ENCODE data around the gene FGF10.

Gene FGF10

DNA sequence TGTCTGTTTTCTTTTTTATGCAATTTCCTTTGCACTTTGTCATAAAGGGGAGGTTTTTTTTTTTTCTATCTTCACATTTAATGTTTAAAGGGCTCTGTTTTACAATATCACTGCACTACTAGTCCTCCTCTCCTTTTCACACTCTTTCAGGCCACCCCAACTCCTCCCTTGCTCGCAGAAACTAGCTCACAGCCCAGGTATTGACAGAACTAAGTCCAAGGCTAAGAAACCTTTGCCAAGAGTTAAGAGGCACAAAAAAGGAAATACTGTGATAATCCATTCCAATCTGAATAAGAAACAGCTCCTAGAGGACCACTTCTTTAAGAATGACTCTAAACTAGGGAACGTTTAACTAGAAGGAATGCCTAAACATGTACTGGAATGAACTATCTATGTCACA, 1.1 kb upstream of the FGF10 start:
- DNase-seq (ENCODE audit: low read depth) = no peak
- TF ChIP-seq, protein P1, sequence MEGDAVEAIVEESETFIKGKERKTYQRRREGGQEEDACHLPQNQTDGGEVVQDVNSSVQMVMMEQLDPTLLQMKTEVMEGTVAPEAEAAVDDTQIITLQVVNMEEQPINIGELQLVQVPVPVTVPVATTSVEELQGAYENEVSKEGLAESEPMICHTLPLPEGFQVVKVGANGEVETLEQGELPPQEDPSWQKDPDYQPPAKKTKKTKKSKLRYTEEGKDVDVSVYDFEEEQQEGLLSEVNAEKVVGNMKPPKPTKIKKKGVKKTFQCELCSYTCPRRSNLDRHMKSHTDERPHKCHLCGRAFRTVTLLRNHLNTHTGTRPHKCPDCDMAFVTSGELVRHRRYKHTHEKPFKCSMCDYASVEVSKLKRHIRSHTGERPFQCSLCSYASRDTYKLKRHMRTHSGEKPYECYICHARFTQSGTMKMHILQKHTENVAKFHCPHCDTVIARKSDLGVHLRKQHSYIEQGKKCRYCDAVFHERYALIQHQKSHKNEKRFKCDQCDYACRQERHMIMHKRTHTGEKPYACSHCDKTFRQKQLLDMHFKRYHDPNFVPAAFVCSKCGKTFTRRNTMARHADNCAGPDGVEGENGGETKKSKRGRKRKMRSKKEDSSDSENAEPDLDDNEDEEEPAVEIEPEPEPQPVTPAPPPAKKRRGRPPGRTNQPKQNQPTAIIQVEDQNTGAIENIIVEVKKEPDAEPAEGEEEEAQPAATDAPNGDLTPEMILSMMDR (conservative IDR thresholded peaks at IDR 0.05; ENCODE audit: low read depth, low read length) = no peak
- no peak overlapping the region for H3K4me3 ChIP-seq (ENCODE audit: low read depth, low read length)

DNA sequence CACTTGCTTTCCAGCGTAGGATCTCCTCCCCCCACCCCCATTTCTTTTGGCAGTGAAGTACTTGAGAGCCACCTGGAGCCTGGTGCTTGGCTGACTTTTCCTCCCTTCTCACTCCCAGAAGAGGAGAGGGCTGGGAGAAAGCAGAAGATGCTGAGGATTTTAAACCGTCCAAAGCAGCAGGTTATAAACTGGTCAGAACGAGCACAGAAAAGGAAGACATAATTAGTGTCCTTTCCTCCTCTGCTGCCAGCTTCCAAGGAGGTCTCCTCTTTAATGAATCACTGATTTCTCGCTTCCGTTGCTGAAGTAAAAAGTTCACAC, 563 bp upstream of the FGF10 start:
- no peak for DNase-seq (ENCODE audit: low read depth)
- TF ChIP-seq, protein P1 (conservative IDR thresholded peaks at IDR 0.05; ENCODE audit: low read depth, low read length) = no peak
- H3K4me3 ChIP-seq (ENCODE audit: low read depth, low read length) = no peak overlapping the region

DNA sequence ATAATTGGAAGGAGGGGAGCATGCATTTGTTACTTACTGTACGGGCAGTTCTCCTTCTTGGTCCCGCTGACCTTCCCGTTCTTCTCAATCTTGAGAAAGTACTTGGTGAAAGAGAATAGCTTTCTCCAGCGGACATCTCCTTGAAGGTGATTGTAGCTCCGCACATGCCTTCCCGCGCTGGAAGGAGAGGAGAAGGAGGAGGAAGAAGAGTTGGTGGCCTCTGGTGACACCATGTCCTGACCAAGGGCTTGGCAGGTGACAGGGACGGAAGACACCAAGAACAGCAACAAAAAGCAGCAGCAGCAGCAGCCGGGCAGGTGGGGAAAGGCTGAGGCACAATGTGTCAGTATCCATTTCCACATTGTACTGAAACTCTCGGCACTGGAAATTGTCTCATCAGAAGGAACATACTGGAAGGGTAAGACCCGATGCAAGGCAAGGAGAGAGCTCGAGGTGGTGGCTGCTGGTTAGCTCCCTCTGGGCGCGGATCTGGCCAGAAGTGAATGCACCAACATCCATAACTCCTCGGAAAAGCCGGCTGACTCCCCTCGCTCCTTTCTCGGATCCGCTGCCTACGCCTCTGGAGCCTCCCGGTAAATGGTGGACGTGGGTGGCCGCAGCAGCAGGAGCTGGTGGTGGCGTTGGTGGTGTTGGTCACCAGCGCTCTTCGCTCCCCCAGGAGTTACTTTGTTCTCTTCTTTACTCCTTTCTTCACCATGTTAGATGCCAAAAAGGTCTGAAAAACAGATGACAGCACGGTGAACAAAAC, 715 bp downstream of the FGF10 start:
- no peak overlapping the region for H3K4me3 ChIP-seq (ENCODE audit: low read depth, low read length)
- TF ChIP-seq, protein P1 (conservative IDR thresholded peaks at IDR 0.05; ENCODE audit: low read depth, low read length) = no peak
- DNase-seq (ENCODE audit: low read depth) = no peak

GRCh38 chr5:44387921-44388320, 1.3 kb downstream of the FGF10 start:
- H3K4me3 ChIP-seq (ENCODE audit: low read depth, low read length) = no peak overlapping the region
- DNase-seq (ENCODE audit: low read depth) = no peak
- TF ChIP-seq, protein P1 (conservative IDR thresholded peaks at IDR 0.05; ENCODE audit: low read depth, low read length) = no peak

DNA sequence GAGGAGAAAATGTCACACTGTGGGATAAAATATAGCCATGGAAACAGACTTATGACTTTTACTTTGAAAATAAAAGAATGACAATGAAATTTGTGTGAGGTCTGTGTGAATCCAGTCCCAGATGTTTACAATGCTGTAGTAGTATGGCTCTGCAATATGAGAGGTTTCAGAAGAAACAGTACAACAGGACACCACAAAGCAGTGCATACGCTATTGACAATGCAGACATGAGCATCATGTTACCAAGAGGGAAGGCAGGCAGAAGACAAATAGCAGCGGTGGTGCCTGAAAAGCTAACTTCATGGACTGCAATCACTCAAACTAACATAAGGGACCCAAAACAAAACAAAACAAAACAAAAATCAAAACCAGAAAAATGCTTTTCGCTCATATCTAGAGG, 1.8 kb downstream of the FGF10 start:
- no peak overlapping the region for H3K4me3 ChIP-seq (ENCODE audit: low read depth, low read length)
- TF ChIP-seq, protein P1 (conservative IDR thresholded peaks at IDR 0.05; ENCODE audit: low read depth, low read length) = no peak
- DNase-seq (ENCODE audit: low read depth) = no peak

DNA sequence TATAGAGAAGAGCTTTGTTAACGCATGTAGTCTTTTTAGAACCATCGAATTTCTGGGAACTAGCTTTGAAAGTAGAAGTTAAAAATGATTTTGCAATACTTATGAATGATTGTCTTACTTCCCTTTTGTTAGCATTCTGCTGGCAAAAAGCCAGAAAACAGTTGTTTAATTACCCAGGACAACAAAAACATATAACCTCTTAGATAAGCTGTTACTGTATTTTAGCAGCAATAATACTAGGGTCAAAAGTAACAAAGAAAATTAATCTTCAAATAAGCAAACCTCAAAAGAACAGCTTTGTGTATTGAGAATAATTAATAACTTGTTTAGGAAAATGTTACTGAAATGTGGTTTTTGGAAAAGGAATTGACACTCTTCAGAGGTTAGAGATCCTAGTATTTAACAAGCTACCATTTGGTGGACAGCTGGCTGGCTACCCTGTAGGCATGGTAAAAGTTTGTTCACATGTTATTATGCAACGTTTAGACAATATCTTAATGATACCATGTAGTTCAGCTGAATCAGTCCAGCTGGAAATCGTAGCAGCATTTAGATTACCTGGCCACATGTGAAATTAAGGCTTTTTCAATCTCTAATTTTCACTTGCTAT, 3.8 kb downstream of the FGF10 start:
- DNase-seq (ENCODE audit: low read depth) = no peak
- TF ChIP-seq, protein P1 (conservative IDR thresholded peaks at IDR 0.05; ENCODE audit: low read depth, low read length) = no peak
- no peak overlapping the region for H3K4me3 ChIP-seq (ENCODE audit: low read depth, low read length)

DNA sequence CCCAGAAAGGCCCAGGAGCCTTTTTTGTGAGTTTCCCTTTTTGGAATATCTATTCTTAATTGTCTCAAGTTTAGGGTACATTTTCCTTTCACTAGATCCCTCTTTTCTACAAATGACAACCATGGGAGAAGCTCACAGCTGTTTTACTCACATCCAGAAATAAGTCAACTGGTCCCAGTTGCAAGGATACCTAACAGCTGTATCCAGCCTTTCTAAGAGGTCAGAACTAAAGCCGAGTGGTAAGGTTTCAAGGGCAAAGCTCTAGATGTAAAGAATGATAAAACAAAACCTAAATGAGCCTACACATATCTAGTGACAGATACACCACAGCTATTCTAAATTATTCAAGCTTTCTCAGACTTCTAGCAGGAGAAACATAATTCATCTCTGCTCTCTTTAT, 4.4 kb downstream of the FGF10 start:
- TF ChIP-seq, protein P1 (conservative IDR thresholded peaks at IDR 0.05; ENCODE audit: low read depth, low read length) = no peak
- no peak for DNase-seq (ENCODE audit: low read depth)
- H3K4me3 ChIP-seq (ENCODE audit: low read depth, low read length) = no peak overlapping the region

All from choroid plexus epithelial cell (primary cell).